Esophagus muscularis mucosa (tissue), 4 donors: ENCODE data around the gene ZNF331. TPM values are rescaled to one million over a fixed set of nuclear protein-coding genes. Genes with fewer than 3 reads are reported as not detected.

Source experiments
- DNase-seq: peaks from one replicate; pipeline ENCODE4 v3.0.0-alpha.2; 2017; ENCODE audit errors: extremely low spot score
- H3K27ac ChIP-seq, 4 donors: fragments of 200-600 bp; sonication (generic); replicated peaks in 1 of 4; 1 replicate in 3 of 4; 2 replicates in 1 of 4; pipeline ENCODE4 v1.5.1; 2016 to 2019; ENCODE audit warnings: mild to moderate bottlenecking in 1 of 4
- H3K27me3 ChIP-seq, 4 donors: fragments of 200-600 bp; sonication (generic); one replicate each; pipeline versions ENCODE4 v1.5.1 to v1.6.0; 2016 to 2019
- H3K36me3 ChIP-seq, 4 donors: fragments of 200-600 bp; sonication (generic); one replicate each; pipeline ENCODE4 v1.5.1; 2016 to 2019
- H3K4me1 ChIP-seq, 4 donors: fragments of 200-600 bp; sonication (generic); one replicate each; pipeline ENCODE4 v1.5.1; 2016 to 2019
- H3K4me3 ChIP-seq, 4 donors: fragments of 200-600 bp; sonication (generic); 1 replicate in 2 of 4; 2 replicates in 2 of 4; pipeline ENCODE4 v1.5.1; 2016 to 2019; ENCODE audit warnings: mild to moderate bottlenecking in 4 of 4, moderate library complexity in 1 of 4
- H3K9me3 ChIP-seq, 4 donors: fragments of 200-600 bp; sonication (generic); 1 replicate in 3 of 4; 2 replicates in 1 of 4; pipeline ENCODE4 v1.5.1; 2016 to 2019
- EP300 ChIP-seq: sonication (generic); formaldehyde crosslinking; IDR thresholded peaks from one replicate; pipeline ENCODE4 v1.6.1; 2017; ENCODE audit warnings: antibody characterized with exemption
- POLR2A ChIP-seq: fragments of 450-650 bp; IDR thresholded peaks from one replicate; pipeline ENCODE4 v1.6.1; 2017; ENCODE audit warnings: antibody characterized with exemption, moderate library complexity, mild to moderate bottlenecking, low read depth
- POLR2AphosphoS5 ChIP-seq, 2 donors: sonication (generic); formaldehyde crosslinking; IDR thresholded peaks; one replicate each; pipeline ENCODE4 v1.6.1; 2017; ENCODE audit warnings: antibody characterized with exemption in 2 of 2
- WGBS: methylation state at CpG from one replicate; pipeline ENCODE4 v1.1.5; 2018; 5-methylcytosine and 5-hydroxymethylcytosine counted together
- intact Hi-C: fragments of 100-400 bp; cut with DNase I; formaldehyde crosslinking; loops from one replicate; pipeline ENCODE4 v1.15.1; 2023
- total RNA-seq, 4 donors: library from RNA; depleted of rRNA; stranded (reverse); fragments of >200 nt; gene quantifications; one replicate each; pipeline versions ENCODE4 v1.1.0 to v1.2.1, GENCODE V29; 2016
- TF ChIP-seq, protein P1 (sequence below), 3 experiments: fragments of 200-600 bp in 2 of 3; fragments of 450-650 bp in 1 of 3; sonication (generic) in 2 of 3; IDR thresholded peaks; one replicate each; pipeline ENCODE4 v1.5.1; 2017 to 2019; ENCODE audit warnings: antibody characterized with exemption in 3 of 3, mild to moderate bottlenecking in 2 of 3, moderate library complexity in 1 of 3

ZNF331 gene
- total RNA-seq, 4 donors from 2014 or later: 12.0 to 19.4 (median 16.3) TPM

GRCh38 chr19:53531457-53531856, 6.5 kb upstream of the ZNF331 start:
- TF ChIP-seq EP300: no peak
- TF ChIP-seq POLR2AphosphoS5 (IDR thresholded peaks at IDR 0.05): no peak
- TF ChIP-seq, protein P1, sequence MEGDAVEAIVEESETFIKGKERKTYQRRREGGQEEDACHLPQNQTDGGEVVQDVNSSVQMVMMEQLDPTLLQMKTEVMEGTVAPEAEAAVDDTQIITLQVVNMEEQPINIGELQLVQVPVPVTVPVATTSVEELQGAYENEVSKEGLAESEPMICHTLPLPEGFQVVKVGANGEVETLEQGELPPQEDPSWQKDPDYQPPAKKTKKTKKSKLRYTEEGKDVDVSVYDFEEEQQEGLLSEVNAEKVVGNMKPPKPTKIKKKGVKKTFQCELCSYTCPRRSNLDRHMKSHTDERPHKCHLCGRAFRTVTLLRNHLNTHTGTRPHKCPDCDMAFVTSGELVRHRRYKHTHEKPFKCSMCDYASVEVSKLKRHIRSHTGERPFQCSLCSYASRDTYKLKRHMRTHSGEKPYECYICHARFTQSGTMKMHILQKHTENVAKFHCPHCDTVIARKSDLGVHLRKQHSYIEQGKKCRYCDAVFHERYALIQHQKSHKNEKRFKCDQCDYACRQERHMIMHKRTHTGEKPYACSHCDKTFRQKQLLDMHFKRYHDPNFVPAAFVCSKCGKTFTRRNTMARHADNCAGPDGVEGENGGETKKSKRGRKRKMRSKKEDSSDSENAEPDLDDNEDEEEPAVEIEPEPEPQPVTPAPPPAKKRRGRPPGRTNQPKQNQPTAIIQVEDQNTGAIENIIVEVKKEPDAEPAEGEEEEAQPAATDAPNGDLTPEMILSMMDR (IDR thresholded peaks at IDR 0.05): no peak

DNA sequence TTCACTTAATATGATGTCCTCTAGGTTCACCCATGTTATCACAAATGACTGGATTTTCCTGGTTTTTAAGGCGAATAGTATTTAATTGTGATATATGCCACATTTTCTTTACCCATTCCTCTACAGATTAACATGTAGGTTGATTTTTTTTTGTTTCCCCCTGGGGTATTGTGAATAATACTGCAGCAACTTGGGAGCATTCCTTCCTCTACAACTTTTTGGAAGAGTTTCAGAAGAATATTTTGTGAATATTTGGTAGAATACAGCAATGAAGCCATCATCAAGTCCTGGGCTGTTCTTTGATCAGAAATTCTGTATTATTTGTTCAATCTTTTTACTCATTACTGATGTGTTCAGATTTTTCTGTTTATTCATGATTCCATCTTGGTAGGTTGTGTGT, 5.6 kb upstream of the ZNF331 start:
- H3K36me3 ChIP-seq: no peaks in the 10 kb centered on the region
- no peaks in the 10 kb centered on the region for H3K27me3 ChIP-seq
- H3K9me3 ChIP-seq: no peaks in the 10 kb centered on the region
- TF ChIP-seq POLR2A (no peak), EP300 (no peak), POLR2AphosphoS5 (IDR thresholded peaks at IDR 0.05) (no peak)
- TF ChIP-seq, protein P1 (IDR thresholded peaks at IDR 0.05): no peak
- WGBS: 89% methylated on average over 1 of the region's 1 CpG
- H3K4me3 ChIP-seq: no peak overlapping the region
- peaks cover 0 to 4% (median 1%) of the 10 kb centered on the region in 4 donors for H3K4me1 ChIP-seq
- no peak for DNase-seq
- intact Hi-C loops: no loop called here
- no peak overlapping the region for H3K27ac ChIP-seq

More at GRCh38 chr19:53531457-53531856, 6.5 kb upstream of the ZNF331 start:
- Histone ChIP-seq H3K27ac (no peak overlapping the region), H3K9me3 (peaks cover 0 to under 1% (median under 1%) of the 10 kb centered on the region in 4 donors), H3K4me3 (no peak overlapping the region), H3K36me3 (no peaks in the 10 kb centered on the region), H3K4me1 (no peaks in the 10 kb centered on the region), H3K27me3 (no peaks in the 10 kb centered on the region)
- intact Hi-C loops: no loop called here
- no peak for DNase-seq
- 88% methylated on average over 4 of the region's 4 CpGs for WGBS

GRCh38 chr19:53536225-53536548, 1.8 kb upstream of the ZNF331 start:
- peaks cover 5 to 11% (median 7%) of the 10 kb centered on the region in 4 donors for H3K4me1 ChIP-seq
- TF ChIP-seq, protein P1 (IDR thresholded peaks at IDR 0.05): no peak
- TF ChIP-seq POLR2A (no peak), EP300 (no peak), POLR2AphosphoS5 (IDR thresholded peaks at IDR 0.05) (no peak)
- DNase-seq: no peak
- no peak overlapping the region for H3K27ac ChIP-seq
- peaks cover 0 to 4% (median under 1%) of the 10 kb centered on the region in 4 donors for H3K36me3 ChIP-seq
- intact Hi-C loops: no loop called here
- no peaks in the 10 kb centered on the region for H3K9me3 ChIP-seq
- H3K27me3 ChIP-seq: no peaks in the 10 kb centered on the region
- no peak overlapping the region for H3K4me3 ChIP-seq

DNA sequence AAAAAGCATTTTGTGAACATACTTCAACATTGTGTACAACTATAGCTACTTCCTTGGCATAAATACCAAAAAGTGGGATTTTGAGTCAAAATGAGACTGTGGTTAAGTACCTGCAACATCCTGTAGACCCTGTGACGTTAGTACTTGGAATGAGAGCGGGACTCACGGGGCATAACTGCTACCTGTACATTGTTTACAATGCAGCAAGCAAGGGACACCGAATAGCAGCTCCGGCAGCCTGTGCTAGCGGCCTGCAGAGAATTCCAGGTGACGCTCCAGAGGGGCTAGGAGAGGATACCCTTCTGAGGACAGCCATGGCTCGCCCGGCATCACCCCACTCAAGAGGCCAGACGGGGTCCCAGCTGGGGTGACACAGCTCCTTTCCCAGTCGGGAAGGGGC, 824 bp upstream of the ZNF331 start:
- Histone ChIP-seq H3K9me3 (no peaks in the 10 kb centered on the region), H3K4me1 (peaks cover 5 to 11% (median 7%) of the 10 kb centered on the region in 4 donors), H3K4me3 (peak overlapping the region; percentile 65 to 72 (median 67)), H3K36me3 (peaks cover 0 to 10% (median 4%) of the 10 kb centered on the region in 4 donors), H3K27ac (peak overlapping the region; percentile 84 to 88 (median 86)), H3K27me3 (no peaks in the 10 kb centered on the region)
- intact Hi-C loops: no loop called here
- WGBS: 68% methylated on average over 6 of the region's 11 CpGs
- TF ChIP-seq POLR2AphosphoS5 (IDR thresholded peaks at IDR 0.05) (no peak), POLR2A (no peak), EP300 (no peak)
- TF ChIP-seq, protein P1 (IDR thresholded peaks at IDR 0.05): no peak
- DNase-seq: no peak

- intact Hi-C loops: no loop called here
- no peak for DNase-seq
- WGBS: 54% methylated on average over 13 of the region's 36 CpGs
- Histone ChIP-seq H3K27ac (peak overlapping the region; percentile 84 to 88 (median 86)), H3K9me3 (no peaks in the 10 kb centered on the region), H3K4me3 (peak overlapping the region; percentile 65 to 72 (median 67)), H3K4me1 (peaks cover 5 to 11% (median 7%) of the 10 kb centered on the region in 4 donors), H3K36me3 (peaks cover 0 to 18% (median 11%) of the 10 kb centered on the region in 4 donors), H3K27me3 (no peaks in the 10 kb centered on the region)
- TF ChIP-seq, protein P1 (IDR thresholded peaks at IDR 0.05): no peak
These were observed 599 bp downstream of the ZNF331 start for GRCh38 chr19:53538378-53539109.
